ENCODE results near the gene HAL.

GRCh38 chr12:95955549-95956159 is 40.5 kb downstream of the HAL start:
- TF ChIP-seq EZH2 (IDR thresholded peaks at IDR 0.05; ENCODE audit: borderline replicate concordance, insufficient read depth, low read depth, low read length, poor library complexity, severe bottlenecking) = no peak
- no peak for TF ChIP-seq CTCF (IDR thresholded peaks at IDR 0.05)
